HUES48 (cell line): ENCODE measurements around the gene DLG2.

Experiments used
- H3K27ac ChIP-seq: one replicate; pipeline ENCODE4 v1.7.0; 2013; ENCODE audit warnings: low read depth, low read length, inconsistent platforms
- H3K27me3 ChIP-seq: 2 replicates; pipeline ENCODE4 v1.6.1; 2013; ENCODE audit warnings: mild to moderate bottlenecking, low read length; ENCODE audit not compliant: control insufficient read depth, insufficient read depth
- H3K36me3 ChIP-seq: 2 replicates; pipeline ENCODE4 v1.6.1; 2013; ENCODE audit warnings: low read length; ENCODE audit not compliant: control insufficient read depth, insufficient read depth
- H3K4me1 ChIP-seq: 2 replicates; pipeline ENCODE4 v1.6.1; 2013; ENCODE audit warnings: mild to moderate bottlenecking, low read length; ENCODE audit not compliant: control insufficient read depth, insufficient read depth
- H3K4me3 ChIP-seq: 2 replicates; pipeline ENCODE4 v1.5.1; 2013; ENCODE audit warnings: mild to moderate bottlenecking, low read depth, low read length
- H3K9ac ChIP-seq: 2 replicates; pipeline ENCODE4 v1.6.1; 2013; ENCODE audit warnings: mild to moderate bottlenecking, low read depth, low read length, moderate library complexity
- H3K9me3 ChIP-seq: 2 replicates; pipeline ENCODE4 v1.6.1; 2013; ENCODE audit warnings: low read length; ENCODE audit not compliant: control insufficient read depth, insufficient read depth

The DLG2 gene

GRCh38 chr11:83689144-83689780, 1937.9 kb downstream of the DLG2 start:
- Histone ChIP-seq H3K9ac (no peak overlapping the region), H3K4me3 (no peak overlapping the region), H3K9me3 (no peaks in the 10 kb centered on the region), H3K27ac (no peak overlapping the region), H3K4me1 (peaks cover 13% of the 10 kb centered on the region), H3K27me3 (no peaks in the 10 kb centered on the region), H3K36me3 (no peaks in the 10 kb centered on the region)

DNA sequence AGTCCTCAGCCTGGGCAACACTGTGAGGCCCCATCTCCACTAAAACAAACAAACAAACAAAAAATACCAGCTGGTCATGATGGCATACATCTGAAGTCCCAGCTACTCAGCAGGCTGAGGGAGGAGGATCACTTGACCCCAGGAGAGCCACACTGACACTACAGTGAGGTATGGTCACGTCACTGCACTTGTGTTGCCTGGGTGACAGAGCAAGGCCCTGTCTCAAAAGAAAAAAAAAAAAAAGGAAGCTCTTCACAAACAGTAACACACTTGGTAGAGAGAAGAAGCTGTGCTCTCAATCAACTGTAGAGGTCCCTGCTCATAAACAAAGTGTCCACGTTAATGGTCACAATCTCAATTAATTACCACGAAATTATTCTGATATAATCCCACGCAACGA, 1939.4 kb downstream of the DLG2 start:
- no peak overlapping the region for H3K4me3 ChIP-seq
- H3K36me3 ChIP-seq, result no peaks in the 10 kb centered on the region
- no peak overlapping the region for H3K27ac ChIP-seq
- H3K27me3 ChIP-seq, result no peaks in the 10 kb centered on the region
- H3K4me1 ChIP-seq, result no peaks in the 10 kb centered on the region; the same call in 1 of the 2 replicates
- H3K9me3 ChIP-seq, result no peaks in the 10 kb centered on the region
- no peak overlapping the region for H3K9ac ChIP-seq

DNA sequence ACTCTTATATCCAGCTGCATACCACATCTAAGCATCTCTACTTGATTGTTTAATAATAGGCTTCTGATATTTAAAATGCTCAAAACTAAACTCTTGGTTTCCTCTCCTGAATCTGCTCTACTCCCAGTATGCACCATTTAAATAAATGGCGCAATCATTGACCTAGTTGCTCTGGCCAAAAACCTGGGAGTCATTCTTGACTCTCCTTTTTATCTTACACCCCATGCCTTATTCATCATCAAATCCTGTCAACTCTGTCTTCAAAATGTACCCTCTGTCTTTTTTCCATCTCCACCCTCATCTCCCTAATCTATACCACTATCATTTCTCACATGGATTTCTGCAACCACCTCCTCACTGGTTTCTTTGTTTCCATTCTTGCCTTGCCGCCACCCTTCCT, 1941.4 kb downstream of the DLG2 start:
- Histone ChIP-seq H3K27me3 (no peaks in the 10 kb centered on the region), H3K36me3 (no peaks in the 10 kb centered on the region), H3K4me3 (no peak overlapping the region), H3K9ac (no peak overlapping the region), H3K27ac (no peak overlapping the region), H3K4me1 (peaks cover 13% of the 10 kb centered on the region), H3K9me3 (no peaks in the 10 kb centered on the region)

DNA sequence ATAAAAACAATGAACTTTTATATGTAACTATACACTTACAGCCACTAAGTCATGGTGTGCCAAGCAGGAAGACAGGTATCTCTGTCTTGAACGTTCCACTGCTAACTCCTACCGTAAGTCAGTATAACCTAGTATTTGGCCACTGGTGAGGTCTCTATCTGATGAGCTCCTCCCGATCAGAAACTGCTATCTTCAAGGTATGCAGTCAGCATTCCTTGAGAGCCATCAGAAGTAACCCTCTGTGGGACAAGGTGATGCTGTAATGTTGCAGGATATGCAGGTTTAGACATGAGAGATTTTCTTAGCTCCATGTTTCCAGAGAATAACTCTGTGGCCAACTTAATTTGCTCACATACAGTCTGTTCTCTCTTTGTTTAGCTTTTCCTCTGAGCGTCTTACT, 1943.1 kb downstream of the DLG2 start:
- Histone ChIP-seq H3K27me3 (no peaks in the 10 kb centered on the region), H3K4me3 (no peak overlapping the region), H3K9ac (no peak overlapping the region), H3K36me3 (no peaks in the 10 kb centered on the region), H3K4me1 (peaks cover 19% of the 10 kb centered on the region), H3K9me3 (no peaks in the 10 kb centered on the region), H3K27ac (no peak overlapping the region)

GRCh38 chr11:83682611-83682973, 1944.6 kb downstream of the DLG2 start:
- Histone ChIP-seq H3K4me3 (no peak overlapping the region), H3K27me3 (no peaks in the 10 kb centered on the region), H3K9ac (no peak overlapping the region), H3K9me3 (no peaks in the 10 kb centered on the region), H3K36me3 (no peaks in the 10 kb centered on the region), H3K27ac (no peak overlapping the region), H3K4me1 (peaks cover 19% of the 10 kb centered on the region)

GRCh38 chr11:83681906-83682610, 1945.1 kb downstream of the DLG2 start:
- peaks cover 19% of the 10 kb centered on the region for H3K4me1 ChIP-seq
- no peaks in the 10 kb centered on the region for H3K36me3 ChIP-seq
- no peaks in the 10 kb centered on the region for H3K9me3 ChIP-seq
- no peak overlapping the region for H3K4me3 ChIP-seq
- no peaks in the 10 kb centered on the region for H3K27me3 ChIP-seq
- no peak overlapping the region for H3K9ac ChIP-seq
- H3K27ac ChIP-seq, result no peak overlapping the region

DNA sequence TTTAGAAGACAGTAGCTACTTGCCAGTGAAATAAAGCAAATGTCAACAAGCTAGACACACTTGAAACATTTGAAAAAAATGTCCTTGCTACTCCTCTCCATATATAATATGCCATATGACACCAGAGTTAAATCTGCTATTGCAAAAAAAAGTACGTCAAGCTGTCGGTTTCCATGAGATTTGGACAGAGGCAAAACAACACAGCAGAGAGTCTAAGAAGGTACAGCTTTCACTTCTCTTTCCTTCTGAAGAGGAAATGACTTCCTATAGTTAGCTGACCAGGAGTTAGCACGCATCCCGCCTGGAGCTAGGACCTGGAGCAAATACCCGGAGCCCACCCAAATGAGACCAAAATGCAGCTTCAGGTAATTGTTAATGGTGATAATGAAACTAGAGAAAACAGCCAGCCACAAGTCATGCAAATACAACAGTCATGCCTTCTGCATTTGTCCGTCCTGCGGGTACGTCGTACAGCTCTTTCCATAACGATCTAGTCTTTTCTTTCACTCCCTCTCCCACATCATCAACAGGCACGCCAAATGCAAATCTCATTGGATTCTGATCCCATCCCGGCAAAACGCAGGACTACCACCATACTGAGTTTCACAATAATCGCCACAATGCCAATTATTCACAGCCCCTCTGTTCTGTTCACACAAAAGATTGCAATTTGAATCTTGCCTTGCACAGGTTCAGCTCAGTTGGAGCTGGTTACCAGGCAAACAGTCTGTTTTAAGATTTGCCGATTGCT, 1945.9 kb downstream of the DLG2 start:
- Histone ChIP-seq H3K9ac (no peak overlapping the region), H3K27me3 (no peaks in the 10 kb centered on the region), H3K4me3 (no peak overlapping the region), H3K4me1 (peaks cover 19% of the 10 kb centered on the region), H3K27ac (no peak overlapping the region), H3K9me3 (no peaks in the 10 kb centered on the region), H3K36me3 (no peaks in the 10 kb centered on the region)

DNA sequence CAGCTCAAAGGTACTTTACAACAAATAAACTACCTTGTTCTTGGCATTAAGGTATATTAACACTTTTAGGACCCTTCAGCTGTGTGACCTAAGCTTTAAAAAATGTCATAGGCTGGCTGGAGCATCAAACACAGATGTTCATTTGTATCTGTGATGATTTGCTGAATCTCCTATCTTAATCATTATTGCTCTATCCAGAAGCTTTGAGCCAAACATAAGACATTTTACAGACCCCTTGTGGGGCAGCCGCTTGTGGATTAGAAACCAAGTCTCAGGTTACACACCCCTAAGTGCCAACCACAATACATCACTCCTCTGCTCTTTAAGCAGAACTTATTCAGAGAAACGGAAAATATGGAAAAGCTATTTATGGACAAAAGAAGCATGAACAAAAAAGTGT, 1946.8 kb downstream of the DLG2 start:
- Histone ChIP-seq H3K9me3 (no peaks in the 10 kb centered on the region), H3K4me3 (no peak overlapping the region), H3K4me1 (peaks cover 19% of the 10 kb centered on the region), H3K36me3 (no peaks in the 10 kb centered on the region), H3K27me3 (no peaks in the 10 kb centered on the region), H3K27ac (no peak overlapping the region), H3K9ac (no peak overlapping the region)

DNA sequence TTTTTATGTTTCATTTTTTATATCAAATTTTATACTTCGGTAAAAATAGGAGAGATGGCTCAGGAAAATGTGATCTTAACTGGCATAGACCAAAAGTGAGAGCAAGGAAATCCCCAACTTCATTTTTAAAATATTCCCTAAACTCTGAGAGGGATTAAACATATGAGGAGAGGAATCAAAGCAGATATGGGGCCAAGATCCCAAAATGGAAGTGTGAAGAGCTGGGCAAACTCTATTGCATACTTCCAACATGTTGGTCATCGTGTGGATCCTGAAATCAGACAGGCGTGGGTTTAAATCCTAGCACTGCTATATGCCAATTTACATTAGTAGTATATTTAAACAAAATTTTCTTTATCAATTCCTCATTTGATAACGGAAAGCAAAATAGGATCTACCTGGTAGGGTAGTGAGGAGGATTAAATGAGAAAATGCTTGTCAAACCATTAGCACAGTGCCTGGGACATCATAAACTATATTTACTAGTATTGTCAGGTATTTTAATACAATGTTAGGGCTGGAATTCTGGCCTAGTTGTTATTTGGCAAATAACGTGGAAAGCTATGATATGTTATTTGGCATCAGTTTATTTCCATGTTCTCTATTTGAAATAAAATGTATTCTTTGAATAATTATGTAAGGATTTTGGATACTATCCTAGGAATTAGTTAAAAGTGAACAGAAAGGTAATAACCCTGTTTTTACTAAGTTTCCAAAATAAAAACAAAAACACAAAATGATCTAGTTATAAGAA, 1948.1 kb downstream of the DLG2 start:
- Histone ChIP-seq H3K9me3 (no peaks in the 10 kb centered on the region), H3K36me3 (no peaks in the 10 kb centered on the region), H3K9ac (no peak overlapping the region), H3K4me1 (peaks cover 19% of the 10 kb centered on the region), H3K4me3 (no peak overlapping the region), H3K27ac (no peak overlapping the region), H3K27me3 (no peaks in the 10 kb centered on the region)

GRCh38 chr11:83677730-83678129, 1949.4 kb downstream of the DLG2 start:
- H3K27me3 ChIP-seq, result no peaks in the 10 kb centered on the region
- peaks cover 19% of the 10 kb centered on the region for H3K4me1 ChIP-seq
- no peaks in the 10 kb centered on the region for H3K36me3 ChIP-seq
- H3K9ac ChIP-seq, result no peak overlapping the region
- no peak overlapping the region for H3K4me3 ChIP-seq
- H3K9me3 ChIP-seq, result no peaks in the 10 kb centered on the region
- H3K27ac ChIP-seq, result no peak overlapping the region
